HG03565 (cell line): ENCODE results near the gene SNX3.
"Not testable (repeated sequence)": the region's sequence is repeated elsewhere in the genome, so short reads cannot be mapped to it uniquely, and the experiment has no call there.

Experiments used
- ATAC-seq: cut with Tn5 transposase; IDR thresholded peaks from one replicate; pipeline ENCODE4 v1.9.1; 2021; ENCODE audit warnings: mild to moderate bottlenecking, moderate library complexity; ENCODE audit not compliant: unreplicated experiment

SNX3 gene

GRCh38 chr6:108263371-108263770 lies 2.5 kb upstream of the SNX3 start:
- no peak for ATAC-seq

- ATAC-seq: no peak
Observed at GRCh38 chr6:108260126-108260808, 573 bp downstream of the SNX3 start.

- ATAC-seq: no peak
Observed at GRCh38 chr6:108254433-108255410, 6.1 kb downstream of the SNX3 start.

GRCh38 chr6:108253241-108253640 lies 7.6 kb downstream of the SNX3 start:
- no peak for ATAC-seq

DNA sequence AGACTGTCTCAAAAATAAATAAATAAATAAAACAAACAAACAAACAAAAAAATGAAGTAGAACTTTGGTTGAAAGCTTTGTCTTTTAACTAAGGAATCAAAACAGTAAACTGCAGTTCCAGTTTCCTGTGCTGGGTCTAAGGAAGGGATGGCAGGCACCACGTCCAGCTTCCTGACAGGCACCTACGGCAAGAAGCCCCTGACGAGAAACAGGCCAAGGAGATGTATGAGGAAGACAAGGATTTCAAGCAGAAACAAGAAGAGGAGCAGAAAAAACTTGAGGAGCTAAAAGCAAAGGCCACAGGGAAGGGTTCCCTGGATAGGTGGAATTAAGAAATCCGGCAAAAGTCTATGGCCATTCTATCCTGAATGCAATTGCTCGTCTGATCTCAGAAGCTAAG lies 8.8 kb downstream of the SNX3 start:
- ATAC-seq: no peak

- no peak for ATAC-seq
Observed at GRCh38 chr6:108251252-108251651, 9.6 kb downstream of the SNX3 start.

DNA sequence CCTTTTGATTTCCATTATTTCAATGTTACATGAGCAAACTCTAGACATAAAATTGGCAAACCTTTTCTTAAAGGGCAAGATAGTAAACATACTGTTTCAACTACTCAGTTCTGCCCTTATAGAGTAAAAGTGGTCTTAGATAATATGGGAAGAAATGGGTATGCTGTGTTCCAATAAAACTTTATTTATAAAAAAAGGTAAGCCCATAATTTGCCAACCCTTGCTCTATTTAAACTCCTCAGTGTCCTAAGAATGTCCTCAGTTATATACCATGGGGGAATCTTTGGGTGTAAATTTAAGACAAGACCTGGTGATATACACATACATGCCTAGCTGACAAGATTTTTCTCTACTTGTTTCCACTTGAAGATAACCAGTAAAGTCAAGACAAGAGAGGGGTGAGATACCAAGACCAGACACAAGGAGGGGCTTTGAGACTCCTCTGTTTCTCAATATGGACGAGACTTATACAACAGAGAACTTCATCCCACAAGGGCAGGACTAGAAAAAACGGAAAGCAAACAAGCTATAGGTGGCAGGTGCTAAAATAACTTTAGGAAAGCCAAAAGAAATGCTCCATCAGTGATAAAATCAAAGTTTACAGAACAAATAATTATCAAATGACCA lies 10.5 kb downstream of the SNX3 start:
- ATAC-seq: no peak

DNA sequence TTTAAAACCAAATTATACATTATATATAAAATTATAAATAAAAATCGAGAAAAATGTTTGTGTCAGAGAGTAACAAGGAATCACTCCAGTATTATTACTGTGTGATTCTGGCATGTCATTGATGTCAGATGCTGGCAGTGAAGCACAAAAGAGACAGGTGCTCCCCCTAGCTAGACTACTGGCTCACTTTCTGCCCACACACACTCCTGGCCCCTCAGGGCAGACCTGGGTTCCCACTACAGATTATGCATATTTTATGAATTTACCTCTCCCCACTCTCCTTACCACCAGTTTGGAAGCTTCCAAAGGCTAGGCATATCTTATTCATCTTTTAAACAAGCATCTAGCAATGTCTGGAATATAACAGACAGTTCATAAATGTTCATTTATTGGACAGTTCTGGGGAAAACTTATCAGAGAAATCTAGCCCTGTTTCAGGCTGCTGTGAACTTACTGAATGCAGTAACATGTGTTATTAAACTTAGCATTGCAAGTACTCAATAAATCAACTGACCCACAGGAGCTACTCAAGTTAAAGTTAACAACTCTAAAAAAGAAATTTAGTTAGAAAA lies 12.8 kb downstream of the SNX3 start:
- no peak for ATAC-seq

DNA sequence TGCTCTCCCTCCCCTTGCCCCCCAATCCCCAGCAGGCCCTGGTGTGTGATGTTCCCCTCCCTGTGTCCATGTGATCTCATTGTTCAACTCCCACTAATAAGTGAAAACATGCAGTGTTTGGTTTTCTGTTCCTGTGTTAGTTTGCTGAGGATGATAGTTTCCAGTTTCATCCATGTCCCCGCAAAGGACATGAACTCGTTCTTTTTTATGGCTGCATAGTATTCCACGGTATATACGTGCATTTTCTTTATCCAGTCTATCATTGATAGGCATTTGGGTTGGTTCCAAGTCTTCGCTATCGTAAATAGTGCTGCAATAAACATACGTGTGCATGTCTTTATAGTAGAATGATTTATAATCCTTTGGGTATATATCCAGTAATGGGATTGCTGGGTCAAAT lies 15.7 kb downstream of the SNX3 start:
- ATAC-seq: not testable (repeated sequence)

- no peak for ATAC-seq
Observed at GRCh38 chr6:108243836-108244235, 17.0 kb downstream of the SNX3 start.

DNA sequence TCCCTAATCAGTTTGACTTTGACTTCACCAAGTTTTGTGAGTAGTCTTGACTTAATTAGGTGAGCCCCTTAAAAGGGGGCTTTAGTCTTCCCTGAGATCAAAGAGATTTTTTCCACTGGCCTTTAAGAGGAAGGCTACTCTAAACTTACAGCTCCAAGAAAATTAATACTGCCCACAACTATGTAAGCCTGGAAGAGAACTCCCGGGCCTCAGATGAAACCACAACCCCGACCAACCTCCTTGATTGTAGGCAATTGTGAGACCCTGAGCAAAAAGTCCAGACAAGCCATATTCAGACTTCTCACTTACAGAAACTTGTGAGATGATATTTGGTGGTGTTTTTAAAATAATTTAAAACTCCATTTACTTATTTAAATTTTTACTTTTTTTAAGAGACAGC lies 18.1 kb downstream of the SNX3 start:
- ATAC-seq: no peak

DNA sequence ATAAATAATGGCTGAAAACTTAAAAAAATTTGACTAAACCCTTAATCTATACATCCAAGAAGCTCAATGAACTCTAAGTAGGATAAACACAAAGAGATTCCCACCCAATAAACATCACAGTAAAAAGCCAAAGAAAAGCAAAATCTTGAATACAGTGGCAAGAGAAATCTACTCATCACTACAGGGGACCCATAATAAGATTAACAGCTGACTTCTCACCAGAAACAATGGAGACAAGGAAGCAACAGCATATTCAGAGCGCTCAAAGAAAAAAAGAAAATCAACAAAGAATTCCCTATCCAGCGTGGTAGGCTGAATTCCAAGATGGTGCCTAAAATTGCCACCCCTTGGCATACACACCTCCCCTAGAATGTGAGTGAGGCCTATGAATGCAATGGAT lies 18.6 kb downstream of the SNX3 start:
- ATAC-seq: no peak

DNA sequence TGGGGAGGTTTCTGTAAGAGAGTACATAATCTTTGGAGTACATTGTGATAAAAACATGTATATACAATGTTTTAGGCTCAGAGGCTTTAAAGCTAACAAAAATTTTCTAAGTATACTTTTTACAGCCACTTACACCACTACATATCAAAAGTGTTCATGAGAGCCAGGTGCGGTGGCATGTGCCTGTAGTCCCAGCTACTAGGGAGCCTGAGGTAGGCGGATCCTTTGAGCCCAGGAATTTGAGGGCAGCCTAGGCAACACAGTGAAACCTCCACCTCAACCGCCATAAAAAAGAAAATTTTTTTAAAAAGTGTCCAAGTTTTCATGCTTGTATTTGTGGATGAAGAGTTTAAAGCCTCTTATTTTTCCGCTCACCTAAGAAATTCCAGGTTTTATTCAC lies 22.5 kb downstream of the SNX3 start:
- ATAC-seq: no peak

- ATAC-seq: no peak
Observed at GRCh38 chr6:108236791-108237190, 24.0 kb downstream of the SNX3 start.

- ATAC-seq: no peak
Observed at GRCh38 chr6:108235127-108235526, 25.7 kb downstream of the SNX3 start.

DNA sequence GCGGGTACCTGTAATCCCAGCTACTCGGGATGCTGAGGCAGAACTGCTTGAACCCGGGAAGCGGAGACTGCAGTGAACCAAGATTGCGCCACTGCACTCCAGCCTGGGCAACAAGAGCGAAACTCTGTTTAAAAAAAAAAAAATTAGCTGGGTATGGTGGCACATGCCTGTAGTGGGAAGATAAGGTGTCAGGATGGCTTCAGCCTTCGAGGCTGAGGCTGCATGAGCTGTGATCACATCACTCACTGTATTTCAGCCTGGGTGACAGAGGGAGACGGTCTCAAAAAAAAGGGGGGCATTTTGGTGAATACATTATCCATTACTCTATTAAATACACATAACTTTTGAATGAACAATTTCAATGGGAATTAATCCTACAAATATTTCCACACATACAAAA lies 32.4 kb downstream of the SNX3 start:
- no peak for ATAC-seq

DNA sequence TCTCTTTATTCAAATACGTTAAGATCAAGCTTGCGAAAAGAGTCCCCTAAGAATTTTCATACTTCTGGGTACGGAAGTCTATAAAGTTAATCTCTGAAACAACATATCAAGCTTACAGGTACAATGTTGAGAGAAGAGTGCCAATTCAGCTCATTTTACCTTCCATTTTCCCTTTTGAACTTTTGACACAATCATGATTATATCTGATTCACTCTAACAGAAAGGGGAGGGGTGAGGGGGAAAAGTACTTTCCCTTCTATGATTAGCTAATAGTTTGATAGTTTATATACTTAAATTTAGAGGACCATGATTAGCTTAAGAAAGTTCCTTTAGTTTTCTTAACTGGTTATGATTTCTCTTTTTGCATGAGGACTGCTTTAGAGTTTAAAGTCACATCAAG lies 33.5 kb downstream of the SNX3 start:
- ATAC-seq: no peak

DNA sequence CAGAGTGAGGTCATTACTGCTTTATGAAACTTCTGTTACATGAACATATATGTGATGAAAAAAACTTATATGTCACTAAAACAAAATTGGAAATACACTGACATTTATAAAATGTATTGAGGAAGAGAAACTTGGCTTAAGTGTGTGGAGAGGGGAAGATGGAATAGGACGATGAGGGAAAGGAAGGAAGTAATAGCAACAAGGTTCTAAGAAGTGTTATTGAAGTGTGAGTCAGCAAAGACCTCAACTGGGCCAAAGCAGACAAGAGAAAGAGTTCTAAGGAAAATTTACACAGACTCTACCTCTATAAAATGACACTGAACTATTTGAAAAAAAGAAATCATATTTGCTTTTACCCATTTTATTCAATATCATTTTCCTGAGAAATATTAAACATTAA lies 38.3 kb downstream of the SNX3 start:
- ATAC-seq: no peak

- ATAC-seq: no peak
Observed at GRCh38 chr6:108222064-108222463, 38.8 kb downstream of the SNX3 start.

DNA sequence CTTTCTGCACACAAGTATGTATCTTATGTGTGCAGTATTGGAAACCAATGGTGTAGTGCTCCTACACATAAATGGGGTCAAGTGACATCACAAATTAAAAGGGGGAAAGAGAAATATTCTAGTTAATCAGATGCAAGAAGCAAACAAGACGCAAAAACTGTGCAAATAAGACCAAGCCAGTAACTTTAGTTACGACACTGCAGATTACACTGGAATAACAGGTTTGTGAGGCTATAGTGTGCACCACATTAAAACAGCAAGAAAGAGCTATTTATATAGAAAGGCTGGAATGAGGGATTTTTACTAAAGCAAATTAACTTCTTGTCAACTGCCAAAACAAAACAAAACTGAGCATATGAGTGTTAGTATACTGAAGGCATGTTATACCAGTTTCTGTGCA lies 49.2 kb downstream of the SNX3 start:
- ATAC-seq: no peak

GRCh38 chr6:108210556-108210955 lies 50.3 kb downstream of the SNX3 start:
- ATAC-seq: no peak
